Small intestine (tissue), 7 donors: Measurements from ENCODE around the gene STK24. TPM values are rescaled to one million over a fixed set of nuclear protein-coding genes. Genes with fewer than 3 reads are reported as not detected.

Source experiments
- DNase-seq, 2 donors: peaks; one replicate each; pipeline versions ENCODE4 v3.0.0 to v3.0.0-alpha.2; 2013
- FAIRE-seq: peaks from 2 replicates; lab custom pipeline; 2012; peaks lifted over from hg19 to GRCh38; lab: Jason Lieb, UNC
- H3K27ac ChIP-seq, 3 donors: one replicate each; pipeline ENCODE4 v1.5.1; 2013; ENCODE audit warnings: low read length in 2 of 3, mild to moderate bottlenecking in 2 of 3, control low read depth in 1 of 3, inconsistent platforms in 1 of 3, low read depth in 1 of 3, moderate library complexity in 1 of 3
- H3K27me3 ChIP-seq, 3 donors: one replicate each; pipeline ENCODE4 v1.6.1; 2013; ENCODE audit warnings: low read length in 3 of 3, inconsistent platforms in 1 of 3; ENCODE audit not compliant: control insufficient read depth in 3 of 3, insufficient read depth in 3 of 3
- H3K36me3 ChIP-seq, 3 donors: one replicate each; pipeline ENCODE4 v1.6.1; 2013; ENCODE audit warnings: low read length in 3 of 3, inconsistent platforms in 1 of 3, low read depth in 1 of 3, mild to moderate bottlenecking in 1 of 3, moderate library complexity in 1 of 3; ENCODE audit not compliant: control insufficient read depth in 3 of 3, insufficient read depth in 2 of 3
- H3K4me1 ChIP-seq, 3 donors: one replicate each; pipeline ENCODE4 v1.6.1; 2013; ENCODE audit warnings: low read length in 2 of 3, inconsistent platforms in 1 of 3, low read depth in 1 of 3, mild to moderate bottlenecking in 1 of 3, moderate library complexity in 1 of 3; ENCODE audit not compliant: control insufficient read depth in 3 of 3, insufficient read depth in 2 of 3
- H3K4me3 ChIP-seq, 3 donors: one replicate each; pipeline ENCODE4 v1.5.1; 2013; ENCODE audit warnings: low read length in 3 of 3, control low read depth in 1 of 3, inconsistent platforms in 1 of 3, low read depth in 1 of 3, mild to moderate bottlenecking in 1 of 3, moderate library complexity in 1 of 3
- H3K9me3 ChIP-seq, 2 donors: one replicate each; pipeline ENCODE4 v1.6.1; 2013; ENCODE audit warnings: low read depth in 1 of 2, low read length in 1 of 2; ENCODE audit not compliant: control insufficient read depth in 2 of 2, insufficient read depth in 1 of 2
- WGBS, 3 donors: extraction: QIAGEN DNeasy Blood & Tissue Kit; methylation state at CpG; one replicate each; pipeline ENCODE4 v1.1.7; 2013; 5-methylcytosine and 5-hydroxymethylcytosine counted together
- polyA plus RNA-seq, 4 donors: library from polyadenylated mRNA; stranded (reverse) in 3 of 4; unstranded in 1 of 4; fragments of 200-250 nt in 3 of 4; fragments of 120-200 nt in 1 of 4; gene quantifications; one replicate each; pipeline versions ENCODE4 v1.2.1 to v1.2.3, GENCODE V29; 2013
- donor health status: healthy with polysubstance abuse.
- donor health status: control.
- donor health status: control.
- donor health status: Bipolar disorder and iron deficiency.
- donor health status: healthy.

The STK24 gene
- polyA plus RNA-seq, 4 donors: 71.4 to 119 (median 115) TPM

GRCh38 chr13:98490195-98490836, 86.6 kb downstream of the STK24 start:
- Histone ChIP-seq H3K27ac (peak overlapping the region; percentile 47 to 76 (median 61)), H3K9me3 (no peaks in the 10 kb centered on the region), H3K4me1 (peaks cover 13 to 38% (median 37%) of the 10 kb centered on the region in 3 donors), H3K4me3 (no peak overlapping the region), H3K27me3 (no peaks in the 10 kb centered on the region), H3K36me3 (peaks cover 0 to 38% (median 0%) of the 10 kb centered on the region in 3 donors)
- FAIRE-seq: no peak
- WGBS, 3 donors: 27 to 54% (median 45%) methylated on average over 9 of the region's 9 CpGs
- peak; percentile 74 to 84 for DNase-seq

GRCh38 chr13:98489446-98490194, 87.3 kb downstream of the STK24 start:
- 73 to 84% (median 77%) methylated on average over 8 of the region's 8 CpGs for WGBS, 3 donors
- H3K4me3 ChIP-seq: no peak overlapping the region
- FAIRE-seq: no peak
- peak overlapping the region; percentile 34 to 76 (median 61) for H3K27ac ChIP-seq
- peaks cover 13 to 44% (median 41%) of the 10 kb centered on the region in 3 donors for H3K4me1 ChIP-seq
- peak in 1 of 2 donors; percentile 20 for DNase-seq
- H3K27me3 ChIP-seq: no peaks in the 10 kb centered on the region
- peaks cover 0 to 35% (median 0%) of the 10 kb centered on the region in 3 donors for H3K36me3 ChIP-seq
- H3K9me3 ChIP-seq: no peaks in the 10 kb centered on the region

DNA sequence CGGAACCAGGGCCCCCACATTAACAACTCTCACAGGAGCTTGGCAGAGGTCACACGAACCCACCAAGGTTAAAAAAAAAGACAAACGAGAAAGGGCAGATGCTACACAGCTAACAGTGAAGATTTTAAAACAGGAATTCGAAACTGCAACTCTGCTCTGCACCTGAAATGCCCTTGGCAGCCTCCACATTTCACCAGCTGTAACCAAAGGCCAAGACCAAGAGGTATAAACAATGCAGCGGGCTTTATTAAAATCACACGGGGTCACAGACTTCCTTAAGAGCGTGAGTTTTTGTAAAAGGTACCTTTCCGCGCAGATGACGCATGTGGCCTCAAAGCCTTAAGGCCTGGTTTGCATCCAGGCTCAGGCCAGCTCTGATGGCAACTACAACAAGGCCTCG, 88.2 kb downstream of the STK24 start:
- peaks cover 20 to 49% (median 49%) of the 10 kb centered on the region in 3 donors for H3K4me1 ChIP-seq
- WGBS, 3 donors: 78 to 85% (median 83%) methylated on average over 11 of the region's 11 CpGs
- H3K27me3 ChIP-seq: no peaks in the 10 kb centered on the region
- DNase-seq: no peak
- FAIRE-seq: no peak
- no peak overlapping the region for H3K4me3 ChIP-seq
- H3K27ac ChIP-seq: peak overlapping the region in 1 of 3 donors; percentile 31
- peaks cover 0 to 37% (median 0%) of the 10 kb centered on the region in 3 donors for H3K36me3 ChIP-seq
- H3K9me3 ChIP-seq: no peaks in the 10 kb centered on the region

GRCh38 chr13:98487522-98487921, 89.4 kb downstream of the STK24 start:
- FAIRE-seq: no peak
- WGBS, 3 donors: 78 to 84% (median 80%) methylated on average over 5 of the region's 5 CpGs
- no peaks in the 10 kb centered on the region for H3K9me3 ChIP-seq
- no peak for DNase-seq
- H3K4me1 ChIP-seq: peaks cover 20 to 61% (median 52%) of the 10 kb centered on the region in 3 donors
- H3K36me3 ChIP-seq: peaks cover 0 to 48% (median 0%) of the 10 kb centered on the region in 3 donors
- no peaks in the 10 kb centered on the region for H3K27me3 ChIP-seq
- H3K4me3 ChIP-seq: no peak overlapping the region
- no peak overlapping the region for H3K27ac ChIP-seq

DNA sequence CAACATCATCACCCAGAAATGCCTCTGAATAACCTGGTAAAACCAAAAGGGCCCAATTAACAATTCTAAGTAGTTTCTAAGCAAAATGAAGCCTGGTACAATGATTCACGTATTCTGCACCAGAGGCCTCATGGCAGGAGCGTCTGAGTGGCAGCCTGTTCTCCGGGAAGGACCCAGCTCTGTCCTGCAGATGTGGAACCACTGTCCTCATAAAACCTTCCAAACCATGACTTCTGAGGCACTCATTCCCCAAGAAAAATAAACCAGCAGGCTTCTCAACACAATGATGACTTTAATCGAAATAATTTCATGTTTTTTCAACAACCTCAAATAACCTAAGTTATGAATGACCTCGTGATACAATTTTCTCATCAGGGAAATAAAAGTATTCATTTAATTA, 89.9 kb downstream of the STK24 start:
- Histone ChIP-seq H3K27me3 (no peaks in the 10 kb centered on the region), H3K27ac (no peak overlapping the region), H3K4me1 (peaks cover 20 to 61% (median 48%) of the 10 kb centered on the region in 3 donors), H3K36me3 (peaks cover 0 to 47% (median 0%) of the 10 kb centered on the region in 3 donors), H3K9me3 (no peaks in the 10 kb centered on the region), H3K4me3 (no peak overlapping the region)
- DNase-seq: no peak
- WGBS, 3 donors: 89 to 94% (median 93%) methylated on average over 5 of the region's 5 CpGs
- FAIRE-seq: no peak

DNA sequence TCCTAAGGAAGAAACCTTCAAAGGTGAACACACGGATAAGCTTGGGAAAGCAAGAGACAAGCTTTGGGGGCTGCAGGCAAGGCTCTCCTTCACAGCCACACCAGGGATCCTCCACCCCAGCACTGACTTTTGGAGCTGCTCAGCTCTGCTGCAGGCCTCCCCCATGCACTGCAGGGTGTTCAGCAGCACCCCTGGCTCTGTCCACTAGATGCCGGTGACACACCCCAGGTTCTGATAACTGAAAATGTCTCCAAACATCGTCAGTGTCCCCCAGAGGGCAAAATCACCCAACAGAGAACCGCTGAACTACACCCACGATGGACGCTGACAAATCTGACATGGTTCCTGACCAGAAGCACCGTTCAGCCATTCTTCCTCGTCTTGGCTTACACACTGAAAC, 90.5 kb downstream of the STK24 start:
- no peak overlapping the region for H3K4me3 ChIP-seq
- FAIRE-seq (no peak), DNase-seq (no peak)
- H3K4me1 ChIP-seq: peaks cover 20 to 61% (median 48%) of the 10 kb centered on the region in 3 donors
- peaks cover 0 to 51% (median 0%) of the 10 kb centered on the region in 3 donors for H3K36me3 ChIP-seq
- 84 to 90% (median 89%) methylated on average over 8 of the region's 8 CpGs for WGBS, 3 donors
- H3K27me3 ChIP-seq: no peaks in the 10 kb centered on the region
- H3K27ac ChIP-seq: no peak overlapping the region
- H3K9me3 ChIP-seq: no peaks in the 10 kb centered on the region

DNA sequence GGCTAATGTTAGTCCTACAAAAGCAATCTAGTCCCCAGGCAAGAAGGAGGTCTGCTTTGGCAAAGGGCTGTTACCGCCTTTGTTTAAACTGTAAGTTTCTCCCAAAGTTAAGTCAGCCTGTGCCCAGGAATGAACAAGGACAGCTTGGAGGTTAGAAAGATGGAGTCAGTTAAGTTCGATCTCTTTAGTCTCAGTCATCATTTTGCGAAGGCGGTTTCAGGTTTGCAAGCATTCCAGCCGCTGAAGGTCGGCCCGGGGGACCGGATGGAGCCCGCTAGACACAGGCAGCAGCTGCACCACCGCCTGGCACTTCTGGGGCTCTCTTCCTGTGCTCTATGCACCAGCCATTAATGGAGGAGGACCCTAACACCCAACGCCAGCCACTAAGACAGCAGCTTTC, 91.3 kb downstream of the STK24 start:
- no peaks in the 10 kb centered on the region for H3K9me3 ChIP-seq
- peaks cover 15 to 56% (median 41%) of the 10 kb centered on the region in 3 donors for H3K4me1 ChIP-seq
- no peak overlapping the region for H3K4me3 ChIP-seq
- no peak for FAIRE-seq
- 89 to 94% (median 90%) methylated on average over 11 of the region's 11 CpGs for WGBS, 3 donors
- H3K36me3 ChIP-seq: peaks cover 0 to 53% (median 3%) of the 10 kb centered on the region in 3 donors
- H3K27ac ChIP-seq: peak overlapping the region; percentile 88 to 97 (median 97)
- no peaks in the 10 kb centered on the region for H3K27me3 ChIP-seq
- no peak for DNase-seq
